Activated CD4-positive, alpha-beta T cell treated with anti-CD3 and anti-CD28 coated beads, Interleukin-2, amount 50 U/mL, for 4 hours (primary cell): ENCODE results near the gene TRIM26.
A peak's percentile ranks its signal among the peaks of the same experiment; 100 is the strongest.
"Not testable (repeated sequence)": the region's sequence is repeated elsewhere in the genome, so short reads cannot be mapped to it uniquely, and the experiment has no call there.

ENCODE experiments used
- DNase-seq, 2 experiments: peaks; one replicate each; pipeline ENCODE4 v3.0.0-alpha.2; 2020

TRIM26 gene

DNA sequence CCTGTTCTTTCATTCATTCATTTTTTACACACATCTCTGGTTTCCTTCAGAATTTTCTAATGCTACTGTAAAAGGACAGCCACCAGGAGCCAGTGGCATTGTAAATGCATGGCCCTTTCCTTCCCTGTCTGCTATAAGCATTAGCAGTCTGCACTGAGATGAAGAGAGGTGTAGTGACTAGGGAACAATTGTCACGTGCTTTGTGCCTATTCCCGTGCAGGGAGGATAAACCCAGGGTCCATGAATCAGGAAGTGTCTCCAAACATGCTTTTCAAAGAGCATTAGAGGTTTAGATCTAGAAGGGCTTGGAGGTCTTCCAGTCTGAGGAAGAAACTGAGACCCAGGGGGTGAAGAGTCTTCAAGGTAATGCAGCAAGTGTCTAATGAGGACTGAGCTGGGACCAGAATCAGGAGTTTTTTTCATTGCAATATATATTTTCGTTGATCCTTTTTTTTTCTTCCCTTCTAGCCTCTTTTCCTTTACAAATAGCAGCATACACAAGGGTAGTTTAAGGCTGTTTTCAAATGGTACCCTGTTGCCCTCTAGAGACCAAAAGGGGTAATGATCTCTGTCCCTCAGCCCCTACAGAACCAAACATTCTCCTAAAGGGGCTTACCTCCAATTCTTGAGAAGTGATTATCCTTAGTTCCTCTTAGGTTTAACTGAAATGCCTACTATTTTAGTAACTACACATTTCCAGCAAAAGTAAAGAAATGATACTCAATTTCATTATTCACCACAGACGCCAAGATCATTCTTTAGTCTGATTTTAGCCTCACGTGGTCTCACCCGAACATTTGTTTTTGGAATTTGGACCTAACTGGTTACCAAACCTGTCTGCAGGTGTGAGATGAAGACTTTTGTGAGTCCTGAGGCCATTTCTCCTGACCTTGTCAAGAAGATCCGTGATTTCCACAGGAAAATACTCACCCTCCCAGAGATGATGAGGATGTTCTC lies 43.3 kb downstream of the TRIM26 start:
- DNase-seq, result no peak

DNA sequence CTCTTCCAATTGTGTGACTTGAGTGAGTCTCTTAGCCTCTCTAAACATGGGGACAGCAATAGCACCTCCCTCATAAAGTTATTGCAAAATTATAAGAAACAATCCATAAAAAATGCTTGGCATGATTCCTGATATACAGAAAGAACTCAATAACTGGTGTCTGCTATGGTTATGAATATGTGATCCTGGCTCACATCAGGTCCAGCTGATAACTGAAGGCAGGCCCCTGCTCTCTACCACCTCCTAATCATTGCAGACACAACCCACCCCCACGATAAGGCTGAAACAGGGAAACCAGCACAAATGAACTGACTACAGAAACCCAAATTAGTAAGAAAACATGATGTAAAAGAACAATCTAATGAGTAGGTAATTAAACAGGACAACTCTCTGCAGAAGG lies 44.5 kb downstream of the TRIM26 start:
- DNase-seq, result no peak

- DNase-seq, result no peak
Observed at GRCh38 chr6:30167101-30167500, 46.1 kb downstream of the TRIM26 start.

DNA sequence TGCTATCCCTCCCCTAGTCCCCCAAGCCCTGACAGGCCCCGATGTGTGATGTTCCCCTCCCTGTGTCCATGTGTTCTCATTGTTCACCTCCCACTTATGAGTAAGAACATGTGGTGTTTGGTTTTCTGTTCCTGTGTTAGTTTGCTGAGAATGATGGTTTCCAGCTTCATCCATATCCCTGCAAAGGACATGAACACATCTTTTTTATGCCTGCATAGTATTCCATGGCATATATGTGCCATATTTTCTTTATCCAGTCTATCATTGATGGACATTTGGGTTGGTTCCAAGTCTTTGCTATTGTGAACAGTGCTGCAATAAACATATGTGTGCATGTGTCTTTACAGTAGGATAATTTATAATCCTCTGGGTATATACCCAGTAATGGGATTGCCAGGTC lies 48.0 kb downstream of the TRIM26 start:
- not testable (repeated sequence) for DNase-seq

GRCh38 chr6:30164714-30165113 lies 48.5 kb downstream of the TRIM26 start:
- no peak for DNase-seq

DNA sequence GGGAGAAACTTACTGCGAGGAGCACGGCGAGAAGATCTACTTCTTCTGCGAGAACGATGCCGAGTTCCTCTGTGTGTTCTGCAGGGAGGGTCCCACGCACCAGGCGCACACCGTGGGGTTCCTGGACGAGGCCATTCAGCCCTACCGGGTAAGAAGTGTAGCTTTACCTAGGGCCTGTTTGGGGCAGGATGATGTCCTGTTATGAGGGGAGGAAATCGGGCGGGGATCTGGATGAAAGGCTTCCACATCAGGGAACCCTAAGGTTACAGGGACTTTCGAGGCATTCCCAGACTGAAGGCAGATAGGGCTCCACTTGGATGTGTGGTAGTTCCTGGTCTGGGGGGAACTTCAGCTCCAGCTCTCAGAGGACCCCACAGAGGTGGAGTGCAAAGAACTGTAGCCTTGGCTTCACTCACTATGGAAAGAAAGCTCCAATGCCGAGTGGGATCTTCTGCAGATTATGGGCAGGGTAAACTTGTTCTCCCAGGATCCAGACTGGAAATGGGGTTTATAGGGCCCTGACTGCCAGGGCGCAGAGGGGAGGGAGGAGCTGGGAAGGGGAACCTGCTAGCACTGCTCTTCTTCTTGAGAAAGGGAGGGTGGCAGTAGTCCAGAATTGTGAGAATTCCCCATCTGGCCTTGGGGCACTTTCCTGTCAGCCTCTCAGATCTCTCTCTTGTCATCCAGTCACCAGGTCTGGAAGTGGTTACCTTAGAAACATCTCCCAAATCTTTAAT lies 49.1 kb downstream of the TRIM26 start:
- DNase-seq, result no peak

- DNase-seq, result peak; percentile 18 to 26
Observed at GRCh38 chr6:30163090-30163917, 49.9 kb downstream of the TRIM26 start, which contains the start of gene TRIM15. TSS of gene TRIM15 (plus strand) at chr6:30163546. CDS start at chr6:30163685, 139 bp downstream.

GRCh38 chr6:30162265-30163089 lies 50.7 kb downstream of the TRIM26 start:
- no peak for DNase-seq

GRCh38 chr6:30160785-30161531 lies 52.2 kb downstream of the TRIM26 start, which contains the start of gene TRIM10:
TSS of gene TRIM10 (minus strand) at chr6:30161211. CDS start at chr6:30160858, 353 bp downstream.
- no peak for DNase-seq

DNA sequence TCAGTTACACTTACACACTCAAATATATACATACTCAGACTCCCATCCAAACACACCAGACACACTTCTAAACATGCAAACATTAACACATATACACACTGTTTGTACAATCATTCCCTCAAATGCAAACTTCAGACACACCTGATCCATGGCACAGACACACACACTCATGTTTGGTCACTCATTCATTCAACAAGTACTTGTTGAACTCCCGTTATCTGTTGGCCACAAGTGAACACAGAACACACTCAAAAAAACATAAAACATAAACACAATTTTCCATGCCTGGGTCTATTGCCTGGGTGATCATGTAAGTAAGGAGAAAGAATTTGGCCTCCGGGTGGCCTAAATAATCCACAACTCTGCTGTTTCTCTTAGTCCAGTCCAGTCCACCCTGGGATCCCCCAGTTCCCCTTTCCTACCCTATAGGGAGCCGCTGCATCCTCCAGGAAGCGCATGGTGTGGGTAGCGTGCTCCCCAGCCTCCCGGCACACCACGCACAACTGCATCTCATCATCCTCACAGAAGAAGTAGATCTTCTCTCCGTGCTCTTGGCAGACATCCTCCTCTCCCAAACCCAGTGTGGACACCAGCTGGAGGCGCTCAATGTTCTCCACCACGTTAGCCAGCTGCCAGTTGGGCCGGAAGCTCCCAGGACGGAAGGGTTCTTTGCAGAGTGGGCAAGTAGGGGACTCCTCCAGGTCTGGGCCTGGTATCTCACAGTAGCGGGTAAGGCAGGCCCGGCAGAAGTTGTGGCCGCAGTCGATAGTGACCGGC lies 53.0 kb downstream of the TRIM26 start:
- no peak for DNase-seq

- no peak for DNase-seq
Observed at GRCh38 chr6:30158475-30159040, 54.6 kb downstream of the TRIM26 start.

- DNase-seq, result no peak
Observed at GRCh38 chr6:30157999-30158398, 55.2 kb downstream of the TRIM26 start.

GRCh38 chr6:30157581-30157980 lies 55.6 kb downstream of the TRIM26 start:
- no peak for DNase-seq

DNA sequence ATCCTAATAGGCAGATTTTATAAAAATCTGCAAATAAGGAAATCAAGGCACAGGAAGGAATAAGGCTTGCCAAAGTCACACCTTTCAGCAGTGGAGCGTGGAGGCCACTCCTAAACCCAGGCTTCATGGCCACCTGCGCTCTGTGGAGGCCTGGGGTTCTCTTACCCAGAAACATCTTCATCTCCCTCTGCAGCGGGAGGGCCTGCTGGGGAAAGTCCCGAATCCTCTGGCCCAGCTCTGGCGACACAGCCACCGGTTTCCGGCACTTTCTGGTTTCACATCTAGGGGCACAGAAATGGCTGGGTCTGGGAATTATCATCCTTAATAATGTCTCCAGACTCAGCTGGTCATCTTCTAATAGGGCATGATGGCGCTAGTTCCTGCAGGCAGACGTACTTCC lies 56.4 kb downstream of the TRIM26 start:
- no peak for DNase-seq

DNA sequence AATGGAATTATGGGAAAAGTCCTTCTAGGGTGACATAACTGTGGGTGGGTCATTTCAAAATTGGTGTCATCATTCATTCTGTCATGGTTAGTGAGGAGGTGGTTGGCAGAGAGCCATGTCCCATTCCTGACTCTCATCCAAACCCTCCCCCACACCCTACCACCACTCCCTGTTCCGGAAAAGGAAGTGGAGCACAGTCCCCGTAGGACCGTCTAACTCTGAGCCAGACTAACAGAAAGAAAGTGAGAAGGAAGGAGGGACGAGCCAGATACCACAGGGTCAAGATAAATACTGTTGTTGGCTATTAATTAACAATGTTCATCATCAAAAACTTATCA lies 57.0 kb downstream of the TRIM26 start:
- no peak for DNase-seq

DNA sequence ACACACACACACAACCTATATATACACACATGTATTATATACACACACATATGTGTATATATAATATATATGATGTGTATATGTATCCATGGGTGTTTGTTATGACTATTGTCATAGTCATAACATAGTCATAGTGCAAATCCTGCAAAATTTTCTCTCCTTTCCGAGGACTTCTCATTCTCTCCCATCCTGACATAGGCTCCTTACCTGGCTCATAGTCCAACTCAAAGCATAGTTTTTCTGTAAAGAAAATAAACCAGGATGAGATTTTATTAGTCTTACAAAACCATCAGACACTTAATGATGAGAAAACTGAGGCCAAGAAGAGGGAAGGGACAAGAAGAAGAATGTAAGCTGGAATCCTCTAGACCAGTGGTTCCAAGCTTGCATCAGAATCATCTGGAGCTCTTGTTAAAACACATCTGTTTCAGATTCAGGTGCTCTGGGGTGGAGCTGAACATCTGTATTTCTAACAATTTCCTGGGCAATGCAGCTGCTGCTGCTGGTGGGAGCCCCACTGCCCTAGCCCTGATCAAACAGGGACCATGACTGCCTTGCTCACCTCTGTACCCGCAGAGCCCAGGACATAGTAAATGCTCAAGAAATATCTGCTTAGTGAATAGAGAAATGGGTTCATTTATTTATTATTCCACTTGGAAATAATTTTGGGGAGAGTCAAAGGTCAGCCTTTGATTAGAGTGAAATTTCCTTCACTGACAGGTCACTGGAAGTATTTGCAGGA lies 57.5 kb downstream of the TRIM26 start:
- no peak for DNase-seq

- no peak for DNase-seq
Observed at GRCh38 chr6:30154709-30155519, 58.3 kb downstream of the TRIM26 start.

- DNase-seq, result no peak
Observed at GRCh38 chr6:30154061-30154460, 59.1 kb downstream of the TRIM26 start.
